B cell (primary cell): ENCODE results near the gene LIMK1. TPM values are rescaled to one million over a fixed set of nuclear protein-coding genes. Genes with fewer than 3 reads are reported as not detected.

ENCODE experiments used
- ATAC-seq: fragments of 200-7000 bp; cut with Tn5 transposase; one replicate; pipeline ENCODE4 v1.10.0; 2021; ENCODE audit warnings: low read depth, mild to moderate bottlenecking, moderate number of reproducible peaks, moderate library complexity
- CTCF ChIA-PET: fragments of 350-600 bp; sonication (Branson Sonifier 250); formaldehyde crosslinking; loops from one replicate; lab custom pipeline; 2021; ENCODE audit warnings: antibody characterized with exemption, inconsistent platforms; lab: Charles Lee
- POLR2A ChIA-PET: fragments of 350-600 bp; sonication (Branson Sonifier 250); formaldehyde crosslinking; loops from one replicate; lab custom pipeline; 2021; ENCODE audit warnings: antibody characterized with exemption; lab: Charles Lee
- DNase-seq: peaks from one replicate; pipeline ENCODE4 v3.0.0; 2013
- H2AFZ ChIP-seq: 2 replicates; pipeline ENCODE4 v1.6.1; 2012; ENCODE audit warnings: mild to moderate bottlenecking, low read depth, low read length; ENCODE audit not compliant: insufficient read depth, poor library complexity, severe bottlenecking
- H3K27ac ChIP-seq, 2 donors: 1 replicate in 1 of 2; 2 replicates in 1 of 2; pipeline ENCODE4 v1.5.1; 2012 to 2013; ENCODE audit warnings: low read length in 2 of 2, mild to moderate bottlenecking in 2 of 2, moderate library complexity in 1 of 2
- H3K27me3 ChIP-seq, 4 experiments: fragments of 200-600 bp in 1 of 4; sonication (generic) in 1 of 4; replicated peaks in 1 of 4; 1 replicate in 2 of 4; 2 replicates in 2 of 4; pipeline versions ENCODE4 v1.6.1 to v1.7.0; 2013 to 2016; ENCODE audit warnings: low read length in 3 of 4, mild to moderate bottlenecking in 2 of 4, mixed read lengths in 1 of 4, moderate library complexity in 1 of 4; ENCODE audit not compliant: insufficient read depth in 4 of 4, control insufficient read depth in 3 of 4; ENCODE audit errors: control extremely low read depth in 1 of 4
- H3K36me3 ChIP-seq, 2 experiments: replicated peaks in 1 of 2; 1 replicate in 1 of 2; 2 replicates in 1 of 2; pipeline versions ENCODE4 v1.6.1 to v1.7.1; 2013; ENCODE audit warnings: low read length in 1 of 2; ENCODE audit not compliant: insufficient read depth in 2 of 2, control insufficient read depth in 1 of 2; ENCODE audit errors: control extremely low read depth in 1 of 2, extremely low read depth in 1 of 2
- H3K4me1 ChIP-seq, 2 donors: fragments of 200-600 bp in 1 of 2; sonication (generic) in 1 of 2; 1 replicate in 1 of 2; 2 replicates in 1 of 2; pipeline versions ENCODE4 v1.5.1 to v1.6.1; 2013 to 2017; ENCODE audit warnings: low read length in 2 of 2; ENCODE audit not compliant: control insufficient read depth in 2 of 2, insufficient read depth in 2 of 2
- H3K4me2 ChIP-seq: replicated peaks from 2 replicates; pipeline ENCODE3; 2012; ENCODE audit warnings: mild to moderate bottlenecking, low read depth, low read length; ENCODE audit not compliant: poor library complexity, severe bottlenecking
- H3K4me3 ChIP-seq, 5 experiments: fragments of 200-600 bp in 1 of 5; sonication (generic) in 1 of 5; 1 replicate in 3 of 5; 2 replicates in 2 of 5; pipeline versions ENCODE4 v1.5.1 to v1.7.0; 2011 to 2016; ENCODE audit warnings: low read length in 4 of 5, mild to moderate bottlenecking in 4 of 5, low read depth in 2 of 5, control low read depth in 1 of 5, moderate library complexity in 1 of 5; ENCODE audit not compliant: insufficient read depth in 1 of 5; ENCODE audit errors: control extremely low read depth in 1 of 5, extremely low read depth in 1 of 5
- H3K79me2 ChIP-seq: fragments of 200-600 bp; sonication (generic); one replicate; pipeline ENCODE4 v1.6.0; 2016; ENCODE audit warnings: low read length; ENCODE audit not compliant: control insufficient read depth, insufficient read depth
- H3K9ac ChIP-seq: fragments of 200-600 bp; sonication (generic); 2 replicates; pipeline ENCODE4 v1.6.1; 2017; ENCODE audit warnings: mild to moderate bottlenecking, low read length, moderate library complexity
- H3K9me3 ChIP-seq, 3 donors: one replicate each; pipeline versions ENCODE4 v1.6.1 to v1.7.1; 2013; ENCODE audit warnings: low read length in 2 of 3; ENCODE audit not compliant: control insufficient read depth in 2 of 3, insufficient read depth in 1 of 3; ENCODE audit errors: control extremely low read depth in 1 of 3
- H4K20me1 ChIP-seq: 2 replicates; pipeline ENCODE4 v1.6.0; 2012; ENCODE audit warnings: mild to moderate bottlenecking, low read length; ENCODE audit not compliant: insufficient read depth, control insufficient read depth, poor library complexity, severe bottlenecking
- H3K27ac Mint-ChIP-seq: one replicate; pipeline ENCODE4 v1.8.0; 2021; ENCODE audit warnings: mixed read lengths
- H3K27me3 Mint-ChIP-seq: one replicate; pipeline ENCODE4 v1.8.0; 2021; ENCODE audit warnings: mixed read lengths
- H3K4me1 Mint-ChIP-seq: one replicate; pipeline ENCODE4 v1.8.0; 2021; ENCODE audit warnings: mixed read lengths
- H3K4me3 Mint-ChIP-seq: one replicate; pipeline ENCODE4 v1.8.0; 2021; ENCODE audit warnings: mixed read lengths
- H3K9me3 Mint-ChIP-seq: one replicate; pipeline ENCODE4 v1.8.0; 2022; ENCODE audit warnings: mixed read lengths; ENCODE audit not compliant: insufficient read depth
- CTCF ChIP-seq: fragments of 200-600 bp; IDR thresholded peaks from one replicate; pipeline ENCODE4 v1.8.0; 2022; ENCODE audit warnings: antibody characterized with exemption, mild to moderate bottlenecking
- EZH2 ChIP-seq: IDR thresholded peaks from 2 replicates; pipeline ENCODE4 v1.6.1; 2012; ENCODE audit warnings: borderline replicate concordance, low read depth, mild to moderate bottlenecking, moderate library complexity, low read length; ENCODE audit not compliant: insufficient read depth, poor library complexity, severe bottlenecking
- WGBS: methylation state at CpG from one replicate; pipeline ENCODE4 v1.1.5; 2013; ENCODE audit warnings: missing lambda C conversion rate; ENCODE audit not compliant: insufficient coverage; 5-methylcytosine and 5-hydroxymethylcytosine counted together
- intact Hi-C: fragments of 100-400 bp; cut with micrococcal nuclease; formaldehyde crosslinking; loops from one replicate; pipeline ENCODE4 v1.10.0; 2022
- polyA plus RNA-seq: library from polyadenylated mRNA; depleted of rRNA; stranded (reverse); fragments of >200 nt; gene quantifications from 2 replicates; pipeline ENCODE4 v1.2.3, GENCODE V29; 2012
- total RNA-seq, 2 donors: library from RNA; stranded (reverse); fragments of 120-200 nt in 1 of 2; gene quantifications; 1 replicate in 1 of 2; 2 replicates in 1 of 2; pipeline versions ENCODE4 v1.2.3 to v1.2.4, GENCODE V29; 2013 to 2022

LIMK1 gene
- total and polyA plus RNA-seq, 2 donors (not counting 1 experiment from before 2014, with no cell fraction given), result 38.7 to 70.8 TPM

DNA sequence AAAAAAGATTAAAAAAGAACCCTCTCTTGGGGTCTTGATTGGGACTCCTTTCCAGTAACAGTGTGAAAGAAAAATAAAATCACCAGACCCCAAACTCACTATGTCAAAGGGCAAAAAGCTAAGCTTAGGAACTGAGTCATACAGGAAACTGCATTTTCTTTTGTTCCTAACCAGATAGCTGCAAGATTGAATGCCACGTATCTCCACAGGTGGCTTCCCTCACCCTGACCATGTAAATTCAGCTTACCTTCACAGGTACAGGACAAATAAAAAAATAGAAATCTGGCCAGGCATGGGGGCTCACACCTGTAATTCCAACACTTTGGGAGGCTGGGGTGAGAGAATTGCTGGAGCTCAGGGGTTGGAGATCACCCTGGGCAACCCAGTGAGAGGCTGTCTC is 58.1 kb downstream of the LIMK1 start:
- H3K27ac Mint-ChIP-seq, result no peak overlapping the region
- no peak overlapping the region for H3K9ac ChIP-seq

GRCh38 chr7:74143383-74143782 is 59.8 kb downstream of the LIMK1 start:
- WGBS, result 63% methylated on average over 5 of the region's 6 CpGs
- intact Hi-C loops, result no loop called here
- no peak overlapping the region for H3K27ac Mint-ChIP-seq

More for the DNA sequence above, 58.1 kb downstream of the LIMK1 start:
- intact Hi-C loops, result no loop called here
- CTCF ChIA-PET, result interaction anchor here (0.7 to 1.5 kb wide), 4 partner anchors 13 to 259 kb away, joined by 3 to 7 read pairs (median 4); no protein-coding TSS in a partner anchor
- peaks cover 0 to 19% (median 5%) of the 10 kb centered on the region in 3 donors for H3K9me3 ChIP-seq
- no peak overlapping the region for H2AFZ ChIP-seq
- no peak overlapping the region for H3K4me3 ChIP-seq
- H3K4me1 Mint-ChIP-seq, result no peaks in the 10 kb centered on the region
- no peaks in the 10 kb centered on the region for H3K27me3 Mint-ChIP-seq
- POLR2A ChIA-PET, result interaction anchor here (0.7 kb wide), 1 partner anchor 68 kb away, joined by 5 read pairs; the partner anchor contains the start of gene LAT2
- DNase-seq, result no peak
- no CpG with 5 or more reads among the region's 1 CpG for WGBS
- TF ChIP-seq EZH2 (no peak), CTCF (no peak)
- H3K4me2 ChIP-seq, result no peak overlapping the region
- ATAC-seq, result no peak
- H3K27me3 ChIP-seq, result no peaks in the 10 kb centered on the region
- H3K36me3 ChIP-seq, result no peaks in the 10 kb centered on the region
- H3K79me2 ChIP-seq, result no peaks in the 10 kb centered on the region
- H3K4me3 Mint-ChIP-seq, result no peak overlapping the region
- H3K27ac ChIP-seq, result no peak overlapping the region
- peaks cover 5% of the 10 kb centered on the region for H3K9me3 Mint-ChIP-seq
- H3K4me1 ChIP-seq, result no peaks in the 10 kb centered on the region
- H4K20me1 ChIP-seq, result no peaks in the 10 kb centered on the region

More at GRCh38 chr7:74143383-74143782, 59.8 kb downstream of the LIMK1 start:
- ATAC-seq (no peak), DNase-seq (no peak)
- Histone ChIP-seq H3K9ac (no peak overlapping the region), H3K4me1 (no peaks in the 10 kb centered on the region), H3K36me3 (no peaks in the 10 kb centered on the region), H3K9me3 (peaks cover 0 to 19% (median 5%) of the 10 kb centered on the region in 3 donors), H3K4me2 (no peak overlapping the region), H2AFZ (no peak overlapping the region), H4K20me1 (no peaks in the 10 kb centered on the region), H3K4me3 (no peak overlapping the region), H3K27me3 (no peaks in the 10 kb centered on the region), H3K79me2 (no peaks in the 10 kb centered on the region), H3K27ac (no peak overlapping the region)
- Mint-ChIP-seq H3K4me3 (no peak overlapping the region), H3K4me1 (no peaks in the 10 kb centered on the region), H3K9me3 (peaks cover 5% of the 10 kb centered on the region), H3K27me3 (no peaks in the 10 kb centered on the region)
- TF ChIP-seq EZH2, result no peak
- TF ChIP-seq CTCF, result no peak
- ChIA-PET CTCF (no interaction called here), POLR2A (no interaction called here)
